SK-N-SH treated with all-trans-retinoic acid at 6 μM for 48 hours (cell line): ENCODE measurements around the gene FARP1.

Experiments used
- GLIS3 ChIP-seq: fragments of 250-450 bp; sonication (Bioruptor Pico); IDR thresholded peaks from 2 replicates; pipeline ENCODE4 v1.5.0; 2020; ENCODE audit warnings: mild to moderate bottlenecking, moderate library complexity
- RARB ChIP-seq: fragments of 250-450 bp; sonication (Bioruptor Pico); IDR thresholded peaks from 2 replicates; pipeline ENCODE4 v1.8.0; 2021; ENCODE audit warnings: mild to moderate bottlenecking, moderate library complexity
- TCF4 ChIP-seq: fragments of 250-450 bp; sonication (Bioruptor Pico); IDR thresholded peaks from 2 replicates; pipeline ENCODE4 v1.8.0; 2021; ENCODE audit warnings: mild to moderate bottlenecking, moderate library complexity, borderline replicate concordance
- TSHZ2 ChIP-seq: fragments of 250-450 bp; sonication (Bioruptor Pico); IDR thresholded peaks from 2 replicates; pipeline ENCODE4 v1.5.0; 2020; ENCODE audit warnings: mild to moderate bottlenecking, moderate library complexity
- ZNF70 ChIP-seq: fragments of 450-650 bp; formaldehyde crosslinking; IDR thresholded peaks from 2 replicates; pipeline ENCODE4 v1.5.0; 2020; ENCODE audit warnings: mild to moderate bottlenecking, moderate library complexity

GRCh38 chr13:98212763-98213162 lies 69.9 kb downstream of the FARP1 start:
- TF ChIP-seq TCF4 (CRISPR knock-in tag) = no peak
- TF ChIP-seq RARB (CRISPR knock-in tag) = no peak
- TF ChIP-seq GLIS3 = no peak
- no peak for TF ChIP-seq TSHZ2 (CRISPR knock-in tag)
- TF ChIP-seq ZNF70 (CRISPR knock-in tag) = no peak
